ENCODE results near the gene PARVB. TPM values are rescaled to one million over a fixed set of nuclear protein-coding genes. Genes with fewer than 3 reads are reported as not detected.

PARVB gene
- total RNA-seq, 1 experiment from 2014 or later, result 35.3 TPM

GRCh38 chr22:44092636-44093220 lies 68.6 kb downstream of the PARVB start:
- CTCF ChIA-PET, result no interaction called here

GRCh38 chr22:44093791-44094190 lies 69.7 kb downstream of the PARVB start:
- no peaks in the 10 kb centered on the region for H3K27me3 ChIP-seq (ENCODE audit: insufficient read depth, low read depth)
- H3K27ac ChIP-seq, result no peak overlapping the region
- no peaks in the 10 kb centered on the region for H3K9me2 ChIP-seq (ENCODE audit: insufficient read depth)
- peaks cover 5% of the 10 kb centered on the region; the same call in 1 of the 2 replicates for H3F3A ChIP-seq (ENCODE audit: insufficient read depth, low read depth)
- intact Hi-C loops (cut with micrococcal nuclease; ENCODE audit: unreplicated experiment), result no loop called here
- no TSS peak for BruUV-seq (replicated peaks)
- TF ChIP-seq CTCF (conservative IDR thresholded peaks at IDR 0.05), result no peak
- TF ChIP-seq EZH2 (IDR thresholded peaks at IDR 0.05; ENCODE audit: low read depth), result no peak
- H3K79me2 ChIP-seq (ENCODE audit: low read depth), result no peaks in the 10 kb centered on the region
- ChIA-PET POLR2A (ENCODE audit: unreplicated experiment) (no interaction called here), CTCF (no interaction called here)
- no peak overlapping the region for H3K4me3 ChIP-seq
- no peak for DNase-seq
- H3K9me3 ChIP-seq (ENCODE audit: insufficient read depth, low read depth), result no peaks in the 10 kb centered on the region
- H2AFZ ChIP-seq, result no peak overlapping the region
- H3K36me3 ChIP-seq (ENCODE audit: low read depth), result no peaks in the 10 kb centered on the region
- H4K20me1 ChIP-seq (ENCODE audit: insufficient read depth), result no peaks in the 10 kb centered on the region
- H3K4me2 ChIP-seq, result no peak overlapping the region
- no peaks in the 10 kb centered on the region for H3K4me1 ChIP-seq (replicated peaks; ENCODE audit: insufficient read depth)

More at GRCh38 chr22:44092636-44093220, 68.6 kb downstream of the PARVB start:
- Histone ChIP-seq H3K4me1 (replicated peaks; ENCODE audit: insufficient read depth) (no peaks in the 10 kb centered on the region), H3K79me2 (ENCODE audit: low read depth) (no peaks in the 10 kb centered on the region), H3K9me2 (ENCODE audit: insufficient read depth) (no peaks in the 10 kb centered on the region), H3K27me3 (ENCODE audit: insufficient read depth, low read depth) (no peaks in the 10 kb centered on the region), H4K20me1 (ENCODE audit: insufficient read depth) (no peaks in the 10 kb centered on the region), H3K27ac (no peak overlapping the region), H2AFZ (no peak overlapping the region), H3K4me2 (no peak overlapping the region), H3K4me3 (no peak overlapping the region), H3F3A (ENCODE audit: insufficient read depth, low read depth) (peaks cover 8% of the 10 kb centered on the region; the same call in 1 of the 2 replicates), H3K9me3 (ENCODE audit: insufficient read depth, low read depth) (no peaks in the 10 kb centered on the region), H3K36me3 (ENCODE audit: low read depth) (no peaks in the 10 kb centered on the region)
- intact Hi-C loops (cut with micrococcal nuclease; ENCODE audit: unreplicated experiment), result no loop called here
- POLR2A ChIA-PET (ENCODE audit: unreplicated experiment), result no interaction called here
- no TSS peak for BruUV-seq (replicated peaks)
- no peak for DNase-seq
- TF ChIP-seq CTCF (conservative IDR thresholded peaks at IDR 0.05) (no peak), EZH2 (IDR thresholded peaks at IDR 0.05; ENCODE audit: low read depth) (no peak)

- CTCF ChIA-PET, result interaction anchor here (0.7 kb wide), 1 partner anchor 16 kb away, joined by 3 read pairs; no protein-coding TSS in a partner anchor
- no peak for DNase-seq
- no peaks in the 10 kb centered on the region for H3K9me2 ChIP-seq (ENCODE audit: insufficient read depth)
Measured at GRCh38 chr22:44094751-44095302, 70.7 kb downstream of the PARVB start.

More at GRCh38 chr22:44094751-44095302, 70.7 kb downstream of the PARVB start:
- H2AFZ ChIP-seq, result no peak overlapping the region
- no peaks in the 10 kb centered on the region for H4K20me1 ChIP-seq (ENCODE audit: insufficient read depth)
- no peak overlapping the region for H3K4me2 ChIP-seq
- POLR2A ChIA-PET (ENCODE audit: unreplicated experiment), result no interaction called here
- no peaks in the 10 kb centered on the region for H3K27me3 ChIP-seq (ENCODE audit: insufficient read depth, low read depth)
- no peaks in the 10 kb centered on the region for H3K79me2 ChIP-seq (ENCODE audit: low read depth)
- no peak overlapping the region for H3K27ac ChIP-seq
- TF ChIP-seq EZH2 (IDR thresholded peaks at IDR 0.05; ENCODE audit: low read depth) (no peak), CTCF (conservative IDR thresholded peaks at IDR 0.05) (no peak)
- no peaks in the 10 kb centered on the region for H3F3A ChIP-seq (ENCODE audit: insufficient read depth, low read depth)
- H3K9me3 ChIP-seq (ENCODE audit: insufficient read depth, low read depth), result no peaks in the 10 kb centered on the region
- no TSS peak for BruUV-seq (replicated peaks)
- H3K4me1 ChIP-seq (replicated peaks; ENCODE audit: insufficient read depth), result no peaks in the 10 kb centered on the region
- H3K4me3 ChIP-seq, result no peak overlapping the region
- H3K36me3 ChIP-seq (ENCODE audit: low read depth), result no peaks in the 10 kb centered on the region
- intact Hi-C loops (cut with micrococcal nuclease; ENCODE audit: unreplicated experiment), result no loop called here
